GM12878 (cell line): Measurements from ENCODE around the gene WDFY4. TPM values are rescaled to one million over a fixed set of nuclear protein-coding genes. Genes with fewer than 3 reads are reported as not detected.
A peak's percentile ranks its signal among the peaks of the same experiment; 100 is the strongest.

Experiments
- NBN ChIP-seq: fragments of 450-650 bp; IDR thresholded peaks from 2 replicates; pipeline ENCODE4 v1.6.1; 2016
- SMARCA5 ChIP-seq: fragments of 450-650 bp; IDR thresholded peaks from 2 replicates; pipeline ENCODE4 v1.6.1; 2017; ENCODE audit warnings: mild to moderate bottlenecking
- ZNF207 ChIP-seq: fragments of 450-650 bp; IDR thresholded peaks from 2 replicates; pipeline ENCODE4 v1.6.1; 2014; ENCODE audit warnings: antibody characterized with exemption, mild to moderate bottlenecking, borderline replicate concordance
- polyA plus RNA-seq, 11 experiments: library from polyadenylated mRNA; depleted of rRNA in 4 of 11; unstranded in 6 of 11; stranded (reverse) in 5 of 11; fragments of >200 nt; fragmentation: Nextera tagmentation in 4 of 11; fragmentation: Illumina TruSeq in 1 of 11; extraction: Ambion mirVana in 4 of 11; extraction: Trizol in 1 of 11; gene quantifications; 1 replicate in 1 of 11; 2 replicates in 10 of 11; pipeline versions ENCODE4 v1.2.1 to v1.2.3, GENCODE V29; 2011 to 2016; ENCODE audit warnings: inconsistent platforms in 2 of 11, missing spikeins in 2 of 11, low read depth in 1 of 11
- total RNA-seq, 4 experiments: library from RNA; depleted of rRNA in 3 of 4; stranded (reverse); fragments of >200 nt in 3 of 4; fragmentation: Illumina TruSeq in 1 of 4; extraction: Trizol in 1 of 4; gene quantifications; 2 replicates each; pipeline versions ENCODE4 v1.2.1 to v1.2.3, GENCODE V29; 2013 to 2021
- TF ChIP-seq, protein P1 (sequence below): fragments of 450-650 bp; IDR thresholded peaks from 2 replicates; pipeline ENCODE4 v1.6.1; 2016; ENCODE audit warnings: mild to moderate bottlenecking
- TF ChIP-seq, protein P2 (sequence below): fragments of 450-650 bp; formaldehyde crosslinking; IDR thresholded peaks from 2 replicates; pipeline ENCODE4 v1.5.0; 2022; ENCODE audit warnings: mild to moderate bottlenecking, missing genetic modification characterization

Gene WDFY4
- total and polyA plus RNA-seq, 10 of the 15 experiments (the other 5 are each of a cell fraction or from before 2014, with no cell fraction given), result 13.5 to 132 (median 47.3) TPM

DNA sequence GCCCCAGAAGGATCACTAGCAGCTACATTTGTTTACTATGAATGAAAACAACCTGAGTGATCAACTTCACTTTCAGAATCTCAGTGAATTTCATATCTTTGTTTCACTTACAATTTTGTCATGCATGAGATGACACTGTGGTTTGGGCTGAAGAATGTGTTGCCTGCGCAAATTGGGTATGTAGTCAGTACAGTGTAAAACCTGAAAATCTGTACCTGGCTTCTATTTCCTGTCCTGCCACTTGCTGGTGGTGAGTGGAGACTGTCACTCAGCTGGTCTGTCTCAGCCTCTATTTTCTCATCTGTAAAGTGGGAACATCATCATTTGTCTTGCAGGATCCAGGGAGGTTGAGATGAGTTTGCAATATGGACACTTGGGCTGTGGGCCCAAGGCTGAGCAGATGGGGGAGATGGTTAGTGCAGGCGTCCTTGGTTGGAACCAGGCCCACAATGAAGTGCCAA lies 118.0 kb downstream of the WDFY4 start (continued):
- TF ChIP-seq, protein P1, sequence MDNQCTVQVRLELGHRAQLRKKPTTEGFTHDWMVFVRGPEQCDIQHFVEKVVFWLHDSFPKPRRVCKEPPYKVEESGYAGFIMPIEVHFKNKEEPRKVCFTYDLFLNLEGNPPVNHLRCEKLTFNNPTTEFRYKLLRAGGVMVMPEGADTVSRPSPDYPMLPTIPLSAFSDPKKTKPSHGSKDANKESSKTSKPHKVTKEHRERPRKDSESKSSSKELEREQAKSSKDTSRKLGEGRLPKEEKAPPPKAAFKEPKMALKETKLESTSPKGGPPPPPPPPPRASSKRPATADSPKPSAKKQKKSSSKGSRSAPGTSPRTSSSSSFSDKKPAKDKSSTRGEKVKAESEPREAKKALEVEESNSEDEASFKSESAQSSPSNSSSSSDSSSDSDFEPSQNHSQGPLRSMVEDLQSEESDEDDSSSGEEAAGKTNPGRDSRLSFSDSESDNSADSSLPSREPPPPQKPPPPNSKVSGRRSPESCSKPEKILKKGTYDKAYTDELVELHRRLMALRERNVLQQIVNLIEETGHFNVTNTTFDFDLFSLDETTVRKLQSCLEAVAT, result peak; percentile 68
- TF ChIP-seq SMARCA5, result peak; percentile 100
- peak; percentile 83 for TF ChIP-seq ZNF207
- peak; percentile 92 for TF ChIP-seq NBN
- TF ChIP-seq, protein P2, sequence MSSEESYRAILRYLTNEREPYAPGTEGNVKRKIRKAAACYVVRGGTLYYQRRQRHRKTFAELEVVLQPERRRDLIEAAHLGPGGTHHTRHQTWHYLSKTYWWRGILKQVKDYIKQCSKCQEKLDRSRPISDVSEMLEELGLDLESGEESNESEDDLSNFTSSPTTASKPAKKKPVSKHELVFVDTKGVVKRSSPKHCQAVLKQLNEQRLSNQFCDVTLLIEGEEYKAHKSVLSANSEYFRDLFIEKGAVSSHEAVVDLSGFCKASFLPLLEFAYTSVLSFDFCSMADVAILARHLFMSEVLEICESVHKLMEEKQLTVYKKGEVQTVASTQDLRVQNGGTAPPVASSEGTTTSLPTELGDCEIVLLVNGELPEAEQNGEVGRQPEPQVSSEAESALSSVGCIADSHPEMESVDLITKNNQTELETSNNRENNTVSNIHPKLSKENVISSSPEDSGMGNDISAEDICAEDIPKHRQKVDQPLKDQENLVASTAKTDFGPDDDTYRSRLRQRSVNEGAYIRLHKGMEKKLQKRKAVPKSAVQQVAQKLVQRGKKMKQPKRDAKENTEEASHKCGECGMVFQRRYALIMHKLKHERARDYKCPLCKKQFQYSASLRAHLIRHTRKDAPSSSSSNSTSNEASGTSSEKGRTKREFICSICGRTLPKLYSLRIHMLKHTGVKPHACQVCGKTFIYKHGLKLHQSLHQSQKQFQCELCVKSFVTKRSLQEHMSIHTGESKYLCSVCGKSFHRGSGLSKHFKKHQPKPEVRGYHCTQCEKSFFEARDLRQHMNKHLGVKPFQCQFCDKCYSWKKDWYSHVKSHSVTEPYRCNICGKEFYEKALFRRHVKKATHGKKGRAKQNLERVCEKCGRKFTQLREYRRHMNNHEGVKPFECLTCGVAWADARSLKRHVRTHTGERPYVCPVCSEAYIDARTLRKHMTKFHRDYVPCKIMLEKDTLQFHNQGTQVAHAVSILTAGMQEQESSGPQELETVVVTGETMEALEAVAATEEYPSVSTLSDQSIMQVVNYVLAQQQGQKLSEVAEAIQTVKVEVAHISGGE (CRISPR knock-in tag), result no peak
